Eye (tissue), 1 donor: ENCODE measurements around the gene RPS4Y1.
"Not testable (repeated sequence)": the region's sequence is repeated elsewhere in the genome, so short reads cannot be mapped to it uniquely, and the experiment has no call there.

Source experiments
- DNase-seq: peaks from one replicate; pipeline ENCODE4 v3.0.0-alpha.2; 2015

Gene RPS4Y1

GRCh38 chrY:2841471-2841893 lies at the start of gene RPS4Y1:
Gene RPS4Y1, plus strand, starts transcription at chrY:2841602. Its CDS starts 23 bp downstream, at chrY:2841625.
- DNase-seq, result peak; percentile 76

GRCh38 chrY:2796977-2797523 lies 44.4 kb upstream of the RPS4Y1 start:
- DNase-seq, result no peak

- no peak for DNase-seq
These were observed 43.4 kb upstream of the RPS4Y1 start for GRCh38 chrY:2797991-2798390.

GRCh38 chrY:2800246-2800645 lies 41.2 kb upstream of the RPS4Y1 start:
- DNase-seq, result peak; percentile 13

GRCh38 chrY:2817146-2817896 lies 24.1 kb upstream of the RPS4Y1 start:
- DNase-seq, result not testable (repeated sequence)

GRCh38 chrY:2824471-2824870 lies 16.9 kb upstream of the RPS4Y1 start:
- DNase-seq, result no peak

- no peak for DNase-seq
These were observed 12.9 kb upstream of the RPS4Y1 start for GRCh38 chrY:2828497-2828896.

- no peak for DNase-seq
These were observed 6.2 kb upstream of the RPS4Y1 start for GRCh38 chrY:2835230-2835629.

GRCh38 chrY:2837078-2837477 lies 4.3 kb upstream of the RPS4Y1 start:
- DNase-seq, result no peak

- DNase-seq, result no peak
These were observed 3.5 kb upstream of the RPS4Y1 start for GRCh38 chrY:2837932-2838331.

- DNase-seq, result no peak
These were observed 5.4 kb downstream of the RPS4Y1 start for GRCh38 chrY:2846791-2847190.

GRCh38 chrY:2848384-2848783 lies 7.0 kb downstream of the RPS4Y1 start:
- DNase-seq, result no peak

GRCh38 chrY:2849368-2849767 lies 8.0 kb downstream of the RPS4Y1 start:
- DNase-seq, result no peak

- DNase-seq, result no peak
These were observed 12.9 kb downstream of the RPS4Y1 start for GRCh38 chrY:2854145-2854774.

- no peak for DNase-seq
These were observed 15.7 kb downstream of the RPS4Y1 start for GRCh38 chrY:2857068-2857467.

- DNase-seq, result no peak
These were observed 16.3 kb downstream of the RPS4Y1 start for GRCh38 chrY:2857686-2858085.

- no peak for DNase-seq
These were observed 18.4 kb downstream of the RPS4Y1 start for GRCh38 chrY:2859782-2860181.

GRCh38 chrY:2860511-2860910 lies 19.1 kb downstream of the RPS4Y1 start:
- DNase-seq, result no peak

GRCh38 chrY:2866581-2866980 lies 25.2 kb downstream of the RPS4Y1 start:
- no peak for DNase-seq

GRCh38 chrY:2867469-2867868 lies 26.1 kb downstream of the RPS4Y1 start:
- no peak for DNase-seq

GRCh38 chrY:2868035-2868607 lies 26.7 kb downstream of the RPS4Y1 start:
- no peak for DNase-seq

- DNase-seq, result not testable (repeated sequence)
These were observed 30.8 kb downstream of the RPS4Y1 start for GRCh38 chrY:2872234-2872633.

GRCh38 chrY:2874211-2874610 lies 32.8 kb downstream of the RPS4Y1 start:
- DNase-seq, result no peak

- DNase-seq, result peak; percentile 23
These were observed 42.2 kb downstream of the RPS4Y1 start for GRCh38 chrY:2883561-2883960.
